Activated CD4-positive, alpha-beta T cell treated with anti-CD3 and anti-CD28 coated beads for 4 hours (primary cell): ENCODE data around the gene NRXN2.

Experiments used
- DNase-seq, 2 donors: peaks; one replicate each; pipeline ENCODE4 v3.0.0-alpha.2; 2020

Gene NRXN2

DNA sequence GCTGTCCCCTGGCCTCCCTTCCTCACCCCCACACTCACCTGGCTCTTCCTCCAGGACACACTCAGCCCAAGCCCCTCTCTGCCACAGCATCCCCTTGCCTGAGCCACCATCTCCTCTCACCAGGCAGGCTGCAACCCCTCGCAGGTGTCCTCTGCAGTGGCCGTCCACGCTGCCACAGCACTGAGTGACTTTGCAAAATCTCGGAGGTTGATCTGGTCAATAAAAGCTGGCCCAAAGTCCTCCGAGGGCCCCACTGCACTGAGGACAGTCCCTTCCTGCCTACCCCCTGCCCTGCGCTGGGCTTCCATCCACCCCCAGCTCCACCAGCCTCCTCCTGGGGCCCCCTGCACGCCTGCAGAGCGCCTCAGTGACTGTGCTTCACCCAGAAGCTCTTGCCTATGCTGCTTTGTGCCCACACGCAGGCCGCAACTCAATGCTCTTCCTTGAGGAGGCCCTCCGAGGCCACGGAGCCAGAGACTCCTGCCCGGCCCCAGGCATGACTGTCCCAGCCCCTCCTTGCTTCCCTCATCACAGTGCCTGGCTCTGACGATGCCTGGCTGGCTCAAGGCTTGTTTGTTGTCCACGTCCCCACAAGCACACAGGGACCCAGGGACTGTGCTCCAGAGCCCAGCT lies 162.7 kb downstream of the NRXN2 start:
- DNase-seq: no peak

DNA sequence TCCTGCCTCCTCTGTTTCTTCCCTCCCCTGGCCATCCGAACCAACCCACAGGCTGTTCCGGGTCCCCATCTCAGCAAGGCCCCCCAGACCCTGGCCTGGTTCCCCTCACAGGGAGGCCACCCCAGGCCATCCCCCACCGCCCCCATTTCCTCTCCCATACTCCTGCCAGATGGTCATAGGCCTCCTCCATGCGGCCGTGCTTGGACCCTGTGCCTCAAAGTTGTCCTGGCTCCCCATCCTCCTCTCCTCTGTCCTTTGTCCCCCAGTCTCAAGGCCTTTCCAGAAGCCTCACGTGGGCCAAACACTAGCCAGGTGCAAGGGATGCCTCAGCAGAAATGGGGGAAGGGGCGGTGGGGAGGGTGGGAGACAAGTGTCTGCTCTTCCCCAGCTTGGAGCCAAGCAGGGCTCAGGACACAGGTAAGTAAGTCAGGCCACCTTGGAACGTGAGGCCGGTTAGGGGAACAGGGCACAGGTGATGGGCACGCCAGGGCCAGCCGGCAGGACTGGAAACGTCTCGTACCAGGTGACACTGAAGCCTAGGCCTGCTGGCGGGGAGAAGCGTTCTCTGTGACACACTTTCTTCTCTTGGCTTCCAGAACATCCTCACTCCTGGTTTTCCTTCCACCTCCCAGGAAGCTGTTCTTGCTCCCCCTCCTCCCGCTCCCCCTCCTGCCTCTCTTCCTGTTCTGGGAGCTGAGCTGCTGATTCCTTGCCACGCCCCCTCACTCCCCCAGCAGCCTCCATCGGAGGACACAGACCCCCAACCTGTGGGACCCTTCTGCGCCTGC lies 163.5 kb downstream of the NRXN2 start:
- no peak for DNase-seq

- DNase-seq: no peak
These were observed 164.1 kb downstream of the NRXN2 start for GRCh38 chr11:64558869-64559268.

DNA sequence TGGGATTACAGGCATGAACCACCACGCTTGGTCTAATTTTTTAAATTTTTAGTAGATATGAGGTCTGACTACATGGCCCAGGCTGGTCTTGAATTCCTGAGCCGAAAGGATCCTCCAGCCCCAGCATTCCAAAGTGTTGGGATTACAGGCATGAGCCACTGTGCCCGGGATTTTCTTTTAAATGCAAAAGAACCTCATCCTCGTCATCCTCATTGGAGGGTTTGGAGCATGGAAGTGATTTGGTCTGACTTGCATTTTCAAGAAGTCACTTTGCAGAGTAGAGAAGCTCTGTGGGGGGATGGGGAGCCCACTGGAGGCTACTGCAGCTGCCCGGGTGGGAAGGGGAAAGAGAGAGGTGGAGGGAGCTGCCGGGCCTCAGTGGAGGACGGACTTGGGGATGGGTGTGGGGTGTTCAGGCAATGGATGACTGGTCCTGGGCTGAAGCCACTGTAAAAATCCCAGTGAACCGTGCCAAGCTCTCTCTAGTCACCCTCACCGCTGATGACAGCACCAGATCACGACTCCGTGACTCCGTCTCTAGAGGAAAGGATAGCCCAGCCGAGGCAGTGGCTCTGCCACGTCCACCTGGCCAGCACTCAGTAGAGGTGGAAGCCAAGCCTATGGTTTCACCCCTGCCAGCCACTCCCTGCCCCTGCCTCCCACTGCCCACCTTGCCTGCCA lies 164.8 kb downstream of the NRXN2 start:
- no peak for DNase-seq

DNA sequence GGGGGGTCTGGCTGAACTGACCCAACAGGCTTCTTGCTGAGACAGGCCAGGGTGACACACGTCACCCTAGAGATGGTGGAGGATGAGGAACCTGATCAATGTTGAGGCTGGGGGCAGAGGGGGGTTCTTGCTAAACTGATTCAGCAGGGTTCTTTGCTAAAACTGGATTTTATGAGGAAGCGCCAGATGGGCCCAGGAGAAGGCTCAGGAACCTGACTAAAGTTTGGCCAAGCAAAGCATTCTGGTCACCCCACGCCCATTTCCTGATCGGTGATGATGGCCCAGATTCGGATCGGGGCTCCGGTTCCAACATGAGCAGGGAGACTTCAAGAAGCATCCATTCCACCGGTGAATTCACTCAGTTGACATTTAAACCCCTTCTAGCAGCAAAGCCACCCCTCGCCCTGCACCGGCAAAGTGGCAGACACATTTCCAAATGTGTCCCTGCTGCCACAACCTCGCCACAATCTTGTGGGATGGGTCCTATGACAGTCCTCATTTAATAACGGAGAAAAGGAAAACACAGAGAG lies 166.2 kb downstream of the NRXN2 start:
- no peak for DNase-seq
